ENCODE results near the gene CDKL1. TPM values are rescaled to one million over a fixed set of nuclear protein-coding genes. Genes with fewer than 3 reads are reported as not detected.
A peak's percentile ranks its signal among the peaks of the same experiment; 100 is the strongest.

The CDKL1 gene
- polyA plus RNA-seq, 3 donors, result 1.2 to 2.5 (median 1.3) TPM

DNA sequence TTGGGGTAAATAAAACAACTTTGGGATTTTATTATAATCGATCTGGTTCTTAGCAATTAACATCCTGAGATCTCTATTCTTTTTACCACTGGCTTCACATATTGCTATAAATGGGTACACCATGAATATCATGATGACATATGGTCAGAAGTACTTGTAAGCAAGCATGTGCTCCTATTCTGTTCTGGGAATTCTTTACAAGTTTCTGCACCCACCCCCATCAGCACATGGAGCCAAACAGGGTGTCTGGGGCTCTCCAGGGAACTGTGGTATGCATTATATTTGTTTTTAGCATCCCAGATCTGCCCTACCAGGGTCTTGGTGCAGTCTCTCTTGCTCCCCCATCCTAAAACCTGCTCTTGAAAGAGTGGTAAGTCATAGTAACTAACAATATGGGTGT, 53.2 kb downstream of the CDKL1 start:
- Histone ChIP-seq H3K27ac (ENCODE audit: low read depth in 1 of 2, low read length in 2 of 2) (no peak overlapping the region), H3K4me3 (replicated peaks in 1 of 3; ENCODE audit: low read depth in 2 of 3, low read length in 3 of 3) (no peak overlapping the region), H3K79me2 (ENCODE audit: insufficient read depth, low read length) (no peaks in the 10 kb centered on the region), H3K4me2 (replicated peaks; ENCODE audit: extremely low read depth, low read length, poor library complexity, severe bottlenecking) (no peak overlapping the region), H4K20me1 (ENCODE audit: insufficient read depth, low read length) (no peaks in the 10 kb centered on the region), H3K9ac (ENCODE audit: insufficient read depth, low read length, poor library complexity, severe bottlenecking) (no peak overlapping the region), H2AFZ (ENCODE audit: insufficient read depth, low read depth, low read length, poor library complexity, severe bottlenecking) (no peak overlapping the region), H3K4me1 (ENCODE audit: control insufficient read depth in 1 of 2, insufficient read depth in 2 of 2, low read length in 2 of 2) (peaks cover 0 to 5% of the 10 kb centered on the region in 2 donors), H3K27me3 (ENCODE audit: control insufficient read depth in 2 of 2, insufficient read depth in 2 of 2, low read length in 2 of 2) (no peaks in the 10 kb centered on the region), H3K36me3 (replicated peaks in 1 of 2; ENCODE audit: control insufficient read depth in 1 of 2, insufficient read depth in 2 of 2, low read length in 2 of 2) (peaks cover 0 to 4% of the 10 kb centered on the region in 2 donors), H3K9me3 (replicated peaks in 1 of 2; ENCODE audit: control insufficient read depth in 1 of 2, insufficient read depth in 1 of 2, low read length in 2 of 2) (no peaks in the 10 kb centered on the region)
- no peak for DNase-seq
- WGBS (ENCODE audit: insufficient coverage), result no CpG with 5 or more reads among the region's 1 CpG
- no peaks in the 10 kb centered on the region for H3K9me3 Mint-ChIP-seq
- peaks cover 16% of the 10 kb centered on the region for H3K4me1 Mint-ChIP-seq
- H3K36me3 Mint-ChIP-seq, result peaks cover 22 to 23% of the 10 kb centered on the region in 2 donors
- TF ChIP-seq, protein P1, sequence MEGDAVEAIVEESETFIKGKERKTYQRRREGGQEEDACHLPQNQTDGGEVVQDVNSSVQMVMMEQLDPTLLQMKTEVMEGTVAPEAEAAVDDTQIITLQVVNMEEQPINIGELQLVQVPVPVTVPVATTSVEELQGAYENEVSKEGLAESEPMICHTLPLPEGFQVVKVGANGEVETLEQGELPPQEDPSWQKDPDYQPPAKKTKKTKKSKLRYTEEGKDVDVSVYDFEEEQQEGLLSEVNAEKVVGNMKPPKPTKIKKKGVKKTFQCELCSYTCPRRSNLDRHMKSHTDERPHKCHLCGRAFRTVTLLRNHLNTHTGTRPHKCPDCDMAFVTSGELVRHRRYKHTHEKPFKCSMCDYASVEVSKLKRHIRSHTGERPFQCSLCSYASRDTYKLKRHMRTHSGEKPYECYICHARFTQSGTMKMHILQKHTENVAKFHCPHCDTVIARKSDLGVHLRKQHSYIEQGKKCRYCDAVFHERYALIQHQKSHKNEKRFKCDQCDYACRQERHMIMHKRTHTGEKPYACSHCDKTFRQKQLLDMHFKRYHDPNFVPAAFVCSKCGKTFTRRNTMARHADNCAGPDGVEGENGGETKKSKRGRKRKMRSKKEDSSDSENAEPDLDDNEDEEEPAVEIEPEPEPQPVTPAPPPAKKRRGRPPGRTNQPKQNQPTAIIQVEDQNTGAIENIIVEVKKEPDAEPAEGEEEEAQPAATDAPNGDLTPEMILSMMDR (IDR thresholded peaks at IDR 0.05), result no peak
- H3K4me3 Mint-ChIP-seq, result no peak overlapping the region
- H3K27ac Mint-ChIP-seq, result no peak overlapping the region
- intact Hi-C loops (cut with micrococcal nuclease), result no loop called here
- peaks cover 0 to 3% (median 0%) of the 10 kb centered on the region in 3 donors for H3K27me3 Mint-ChIP-seq (ENCODE audit: low read depth in 3 of 3)

DNA sequence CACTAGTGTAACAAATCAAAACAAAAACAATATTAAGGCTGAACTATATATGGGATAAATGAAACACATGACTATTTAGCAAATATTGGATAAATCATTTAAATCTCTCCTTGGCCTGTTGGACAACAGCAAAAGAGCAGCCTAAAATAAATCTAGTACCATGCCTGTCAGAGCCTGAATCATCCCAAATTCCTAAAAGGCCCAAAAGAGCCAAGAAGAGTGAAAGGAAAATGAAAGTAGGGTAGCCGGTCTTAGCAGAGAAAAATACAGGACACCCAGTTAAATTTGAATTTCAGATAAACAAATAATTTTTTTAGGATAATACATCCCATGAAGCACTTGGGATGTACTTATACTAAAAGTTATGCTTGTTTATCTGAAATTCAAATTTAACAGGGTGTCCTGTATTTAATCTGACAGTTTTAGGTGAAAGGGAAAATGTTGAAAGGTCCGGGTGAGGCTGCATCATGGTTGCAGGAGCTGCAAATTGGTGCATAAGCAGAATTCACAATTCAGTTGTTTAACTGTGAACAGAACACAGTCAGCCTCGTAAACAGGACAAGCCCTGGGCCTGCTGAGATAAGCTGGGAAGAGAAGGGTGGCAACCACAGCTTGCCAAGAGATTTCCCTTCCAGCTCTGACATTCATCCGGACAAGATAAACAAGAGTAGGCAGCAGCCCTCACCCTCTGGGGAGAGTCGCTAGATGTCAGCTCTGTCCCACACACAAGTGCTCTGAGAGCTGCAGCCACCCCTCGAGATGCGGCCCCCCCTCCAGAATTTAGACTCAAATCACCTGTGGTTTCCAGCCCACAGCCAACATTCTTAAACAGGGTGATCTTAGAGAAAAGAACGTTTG, 54.2 kb downstream of the CDKL1 start:
- Mint-ChIP-seq H3K4me1 (peaks cover 11% of the 10 kb centered on the region), H3K27me3 (ENCODE audit: low read depth in 3 of 3) (peaks cover 0 to 3% (median 0%) of the 10 kb centered on the region in 3 donors), H3K36me3 (peaks cover 24 to 28% of the 10 kb centered on the region in 2 donors), H3K27ac (peak overlapping the region in 2 of 7 donors; percentile 31 to 44), H3K9me3 (no peaks in the 10 kb centered on the region), H3K4me3 (no peak overlapping the region)
- no peaks in the 10 kb centered on the region for H3K79me2 ChIP-seq (ENCODE audit: insufficient read depth, low read length)
- H3K9ac ChIP-seq (ENCODE audit: insufficient read depth, low read length, poor library complexity, severe bottlenecking), result no peak overlapping the region
- H3K4me2 ChIP-seq (replicated peaks; ENCODE audit: extremely low read depth, low read length, poor library complexity, severe bottlenecking), result peak overlapping the region; percentile 2
- no peak overlapping the region for H3K4me3 ChIP-seq (replicated peaks in 1 of 3; ENCODE audit: low read depth in 2 of 3, low read length in 3 of 3)
- intact Hi-C loops (cut with micrococcal nuclease), result no loop called here
- no peak for DNase-seq
- H3K36me3 ChIP-seq (replicated peaks in 1 of 2; ENCODE audit: control insufficient read depth in 1 of 2, insufficient read depth in 2 of 2, low read length in 2 of 2), result peaks cover 0 to 4% of the 10 kb centered on the region in 2 donors
- no peaks in the 10 kb centered on the region for H3K27me3 ChIP-seq (ENCODE audit: control insufficient read depth in 2 of 2, insufficient read depth in 2 of 2, low read length in 2 of 2)
- TF ChIP-seq, protein P1 (IDR thresholded peaks at IDR 0.05), result no peak
- H2AFZ ChIP-seq (ENCODE audit: insufficient read depth, low read depth, low read length, poor library complexity, severe bottlenecking), result no peak overlapping the region
- WGBS (ENCODE audit: insufficient coverage), result 0% methylated on average over 4 of the region's 8 CpGs
- peaks cover 0 to 5% of the 10 kb centered on the region in 2 donors for H3K4me1 ChIP-seq (ENCODE audit: control insufficient read depth in 1 of 2, insufficient read depth in 2 of 2, low read length in 2 of 2)
- no peaks in the 10 kb centered on the region for H4K20me1 ChIP-seq (ENCODE audit: insufficient read depth, low read length)
- no peak overlapping the region for H3K27ac ChIP-seq (ENCODE audit: low read depth in 1 of 2, low read length in 2 of 2)
- H3K9me3 ChIP-seq (replicated peaks in 1 of 2; ENCODE audit: control insufficient read depth in 1 of 2, insufficient read depth in 1 of 2, low read length in 2 of 2), result no peaks in the 10 kb centered on the region
